ENCODE measurements around the gene KCNH4. TPM values are rescaled to one million over a fixed set of nuclear protein-coding genes. Genes with fewer than 3 reads are reported as not detected.

KCNH4 gene
- total RNA-seq, 1 donor from 2014 or later, result 0.25 TPM

DNA sequence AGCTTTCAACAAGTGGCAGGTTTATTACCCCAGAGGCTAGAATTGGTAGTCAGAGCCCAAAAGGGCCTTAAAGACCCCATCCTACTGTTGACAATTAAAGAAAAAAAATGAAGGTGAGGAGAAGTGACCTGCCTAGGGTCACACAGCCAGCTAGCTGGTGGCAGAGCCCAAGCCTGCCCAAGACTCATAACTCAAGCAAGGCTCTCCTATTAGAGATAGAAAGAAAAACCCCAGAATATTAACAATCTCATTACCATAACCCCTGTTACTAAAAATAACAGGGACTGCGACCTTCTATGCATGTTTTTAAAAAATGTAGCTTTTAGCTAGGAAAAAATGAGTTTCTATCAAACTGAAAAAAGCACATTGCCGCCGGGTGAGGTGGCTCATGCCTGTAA, 44.3 kb downstream of the KCNH4 start:
- Mint-ChIP-seq H3K4me3 (no peak overlapping the region), H3K27ac (no peak overlapping the region), H3K36me3 (peaks cover 5% of the 10 kb centered on the region), H3K4me1 (peaks cover 19% of the 10 kb centered on the region), H3K9me3 (no peaks in the 10 kb centered on the region), H3K27me3 (ENCODE audit: low read depth) (no peaks in the 10 kb centered on the region)
- no peak for DNase-seq (ENCODE audit: low spot score in 2 of 2, unreplicated experiment in 2 of 2)
- TF ChIP-seq, protein P1, sequence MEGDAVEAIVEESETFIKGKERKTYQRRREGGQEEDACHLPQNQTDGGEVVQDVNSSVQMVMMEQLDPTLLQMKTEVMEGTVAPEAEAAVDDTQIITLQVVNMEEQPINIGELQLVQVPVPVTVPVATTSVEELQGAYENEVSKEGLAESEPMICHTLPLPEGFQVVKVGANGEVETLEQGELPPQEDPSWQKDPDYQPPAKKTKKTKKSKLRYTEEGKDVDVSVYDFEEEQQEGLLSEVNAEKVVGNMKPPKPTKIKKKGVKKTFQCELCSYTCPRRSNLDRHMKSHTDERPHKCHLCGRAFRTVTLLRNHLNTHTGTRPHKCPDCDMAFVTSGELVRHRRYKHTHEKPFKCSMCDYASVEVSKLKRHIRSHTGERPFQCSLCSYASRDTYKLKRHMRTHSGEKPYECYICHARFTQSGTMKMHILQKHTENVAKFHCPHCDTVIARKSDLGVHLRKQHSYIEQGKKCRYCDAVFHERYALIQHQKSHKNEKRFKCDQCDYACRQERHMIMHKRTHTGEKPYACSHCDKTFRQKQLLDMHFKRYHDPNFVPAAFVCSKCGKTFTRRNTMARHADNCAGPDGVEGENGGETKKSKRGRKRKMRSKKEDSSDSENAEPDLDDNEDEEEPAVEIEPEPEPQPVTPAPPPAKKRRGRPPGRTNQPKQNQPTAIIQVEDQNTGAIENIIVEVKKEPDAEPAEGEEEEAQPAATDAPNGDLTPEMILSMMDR (IDR thresholded peaks at IDR 0.05; ENCODE audit: unreplicated experiment), result no peak

DNA sequence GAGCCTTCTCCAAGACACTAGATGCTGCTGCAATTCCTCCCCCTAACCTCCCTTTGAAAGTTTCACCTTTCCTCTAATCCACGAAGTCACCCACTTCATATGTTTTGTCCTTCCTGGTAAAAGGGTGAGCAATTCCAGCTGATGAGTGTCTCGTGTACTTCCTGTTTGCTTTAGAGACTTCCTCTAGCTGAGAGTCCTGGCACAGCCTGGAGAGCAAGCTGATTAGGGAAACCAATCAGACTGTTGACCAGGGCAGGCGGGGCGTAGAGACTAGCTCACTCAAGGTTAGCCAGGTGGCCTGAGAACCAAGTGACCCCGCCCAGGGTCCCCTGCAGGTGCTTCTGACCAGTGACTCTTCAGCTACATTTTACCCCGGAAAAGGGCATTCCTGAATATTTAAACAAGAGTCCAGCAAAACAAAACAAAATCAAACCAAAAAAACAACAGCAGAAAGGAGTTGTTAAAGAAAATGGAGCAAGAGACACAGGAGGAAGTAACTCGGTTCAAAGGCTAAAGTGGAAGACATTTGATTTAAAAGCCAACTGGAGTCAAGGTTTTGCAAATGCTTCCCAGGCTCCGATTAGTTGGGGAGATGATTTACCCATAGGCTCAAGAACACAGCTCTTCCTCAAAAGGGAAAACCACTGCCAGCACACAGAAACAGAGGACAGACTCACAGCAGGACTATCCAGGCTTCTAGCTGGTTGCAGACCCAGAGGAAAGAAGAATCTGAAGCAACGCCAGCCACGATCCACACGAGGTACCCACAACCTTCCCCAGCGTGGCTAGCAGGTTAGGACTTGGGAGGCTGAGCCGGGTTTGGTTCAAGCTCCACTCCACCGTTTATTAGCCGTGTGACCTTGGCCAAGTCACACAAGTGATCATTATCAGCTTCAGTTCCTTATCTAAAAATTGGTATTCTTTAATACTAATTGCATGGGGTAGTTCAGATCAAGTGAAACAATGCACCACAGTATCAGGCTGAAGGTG, 45.0 kb downstream of the KCNH4 start:
- Mint-ChIP-seq H3K27ac (peak overlapping the region; percentile 90), H3K36me3 (peaks cover 2% of the 10 kb centered on the region), H3K9me3 (no peaks in the 10 kb centered on the region), H3K4me1 (peaks cover 17% of the 10 kb centered on the region), H3K27me3 (ENCODE audit: low read depth) (no peaks in the 10 kb centered on the region), H3K4me3 (no peak overlapping the region)
- DNase-seq (ENCODE audit: low spot score in 2 of 2, unreplicated experiment in 2 of 2), result no peak
- TF ChIP-seq, protein P1 (IDR thresholded peaks at IDR 0.05; ENCODE audit: unreplicated experiment), result no peak

GRCh38 chr17:42135151-42135550, 45.8 kb downstream of the KCNH4 start:
- H3K27ac Mint-ChIP-seq, result peak overlapping the region; percentile 90
- DNase-seq (ENCODE audit: low spot score in 2 of 2, unreplicated experiment in 2 of 2), result no peak
- TF ChIP-seq, protein P1 (IDR thresholded peaks at IDR 0.05; ENCODE audit: unreplicated experiment), result no peak
- no peak overlapping the region for H3K4me3 Mint-ChIP-seq
- no peaks in the 10 kb centered on the region for H3K27me3 Mint-ChIP-seq (ENCODE audit: low read depth)
- peaks cover 3% of the 10 kb centered on the region for H3K36me3 Mint-ChIP-seq
- H3K4me1 Mint-ChIP-seq, result peaks cover 17% of the 10 kb centered on the region
- no peaks in the 10 kb centered on the region for H3K9me3 Mint-ChIP-seq

GRCh38 chr17:42133461-42134041, 47.4 kb downstream of the KCNH4 start:
- no peaks in the 10 kb centered on the region for H3K27me3 Mint-ChIP-seq (ENCODE audit: low read depth)
- TF ChIP-seq, protein P1 (IDR thresholded peaks at IDR 0.05; ENCODE audit: unreplicated experiment), result no peak
- H3K4me3 Mint-ChIP-seq, result no peak overlapping the region
- H3K27ac Mint-ChIP-seq, result peak overlapping the region; percentile 63
- peaks cover 17% of the 10 kb centered on the region for H3K4me1 Mint-ChIP-seq
- peaks cover 9% of the 10 kb centered on the region for H3K36me3 Mint-ChIP-seq
- H3K9me3 Mint-ChIP-seq, result no peaks in the 10 kb centered on the region
- DNase-seq (ENCODE audit: low spot score in 2 of 2, unreplicated experiment in 2 of 2), result no peak

DNA sequence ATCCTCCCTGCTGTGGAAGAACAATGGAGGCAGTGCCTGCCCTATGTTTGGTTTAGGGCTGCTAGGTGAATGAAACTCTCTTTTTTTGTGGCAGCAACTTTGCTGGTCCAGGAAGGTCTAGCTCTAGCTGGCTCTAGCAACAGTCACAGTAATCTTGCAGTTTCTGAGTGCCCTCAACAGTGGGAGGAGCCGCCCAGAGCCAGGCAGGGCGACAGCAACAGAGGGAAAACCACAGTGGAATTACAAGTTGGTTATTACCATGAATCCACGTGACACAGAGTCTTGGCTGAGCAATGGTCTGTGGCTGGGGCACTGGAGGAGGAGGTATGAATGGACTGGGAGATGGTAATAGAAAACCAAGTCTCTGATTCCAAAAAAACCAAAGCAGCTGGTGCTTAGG, 48.0 kb downstream of the KCNH4 start:
- Mint-ChIP-seq H3K36me3 (peaks cover 15% of the 10 kb centered on the region), H3K27me3 (ENCODE audit: low read depth) (no peaks in the 10 kb centered on the region), H3K4me1 (peaks cover 17% of the 10 kb centered on the region), H3K27ac (peak overlapping the region; percentile 63), H3K4me3 (no peak overlapping the region), H3K9me3 (no peaks in the 10 kb centered on the region)
- no peak for DNase-seq (ENCODE audit: low spot score in 2 of 2, unreplicated experiment in 2 of 2)
- TF ChIP-seq, protein P1 (IDR thresholded peaks at IDR 0.05; ENCODE audit: unreplicated experiment), result no peak

Data from mesothelial cell of epicardium (in vitro differentiated cells).